OCI-LY7 (cell line): ENCODE data around the gene DDR1. TPM values are rescaled to one million over a fixed set of nuclear protein-coding genes. Genes with fewer than 3 reads are reported as not detected.

Experiments
- BruUV-seq: library from RNA; stranded (reverse); fragments of 400-500 nt; replicated peaks from 2 replicates; lab custom pipeline; 2021; lab: Mats Ljungman, UMichigan
- CTCF ChIA-PET: fragments of 300-600 bp; sonication (Branson Sonifier 250); formaldehyde crosslinking; loops from one replicate; lab custom pipeline; 2022; ENCODE audit warnings: antibody characterized with exemption; ENCODE audit not compliant: unreplicated experiment; lab: Charles Lee
- POLR2A ChIA-PET: fragments of 300-600 bp; sonication (Branson Sonifier 250); formaldehyde crosslinking; loops from one replicate; lab custom pipeline; 2022; ENCODE audit warnings: antibody characterized with exemption; lab: Charles Lee
- DNase-seq: peaks from one replicate; pipeline ENCODE4 v3.0.0-alpha.2; 2015; ENCODE audit warnings: low spot score
- H2AFZ ChIP-seq: fragments of 200-600 bp; sonication (generic), shearing (Covaris generic); 2 replicates; pipeline ENCODE4 v1.6.1; 2014; ENCODE audit warnings: mild to moderate bottlenecking, antibody characterized with exemption, low read length, moderate library complexity
- H3K27ac ChIP-seq: fragments of 200-600 bp; sonication (generic); 2 replicates; pipeline ENCODE4 v1.5.1; 2014; ENCODE audit warnings: mixed run types, low read depth, mild to moderate bottlenecking, moderate library complexity, low read length, inconsistent platforms; ENCODE audit not compliant: poor library complexity, severe bottlenecking
- H3K36me3 ChIP-seq: fragments of 200-600 bp; sonication (generic); 2 replicates; pipeline ENCODE4 v1.6.1; 2014; ENCODE audit warnings: mild to moderate bottlenecking, antibody characterized with exemption, low read length, moderate library complexity, mixed read lengths; ENCODE audit not compliant: insufficient read depth
- H3K4me1 ChIP-seq: fragments of 200-600 bp; sonication (generic); 2 replicates; pipeline ENCODE4 v1.5.1; 2014; ENCODE audit warnings: mild to moderate bottlenecking, low read length; ENCODE audit not compliant: insufficient read depth, poor library complexity, severe bottlenecking
- H3K4me2 ChIP-seq: fragments of 200-600 bp; sonication (generic); 2 replicates; pipeline ENCODE4 v1.6.1; 2014; ENCODE audit warnings: mild to moderate bottlenecking, low read length
- H3K4me3 ChIP-seq: fragments of 200-600 bp; sonication (generic); 2 replicates; pipeline ENCODE4 v1.5.1; 2014; ENCODE audit warnings: mild to moderate bottlenecking, low read depth, low read length; ENCODE audit not compliant: poor library complexity, severe bottlenecking
- H3K79me2 ChIP-seq: fragments of 200-600 bp; sonication (generic); 2 replicates; pipeline ENCODE4 v1.6.1; 2016; ENCODE audit warnings: low read depth, mild to moderate bottlenecking, low read length, moderate library complexity, mixed read lengths; ENCODE audit not compliant: insufficient read depth
- H3K9me2 ChIP-seq: fragments of 200-600 bp; sonication (generic); 2 replicates; pipeline ENCODE4 v1.6.1; 2016; ENCODE audit warnings: mild to moderate bottlenecking, low read length, mixed read lengths; ENCODE audit not compliant: insufficient read depth
- H3K9me3 ChIP-seq: fragments of 200-600 bp; sonication (generic); 2 replicates; pipeline ENCODE4 v1.6.1; 2014; ENCODE audit warnings: mild to moderate bottlenecking, mixed run types, low read length, mixed read lengths
- H4K20me1 ChIP-seq: fragments of 200-600 bp; sonication (generic); 2 replicates; pipeline ENCODE4 v1.6.1; 2014; ENCODE audit warnings: mild to moderate bottlenecking, antibody characterized with exemption, low read length, moderate library complexity, mixed read lengths; ENCODE audit not compliant: insufficient read depth
- CTCF ChIP-seq: fragments of 200-600 bp; sonication (generic); conservative IDR thresholded peaks from 2 replicates; pipeline ENCODE4 v1.5.1; 2014; ENCODE audit warnings: mild to moderate bottlenecking, antibody characterized with exemption, low read length, moderate library complexity, mixed read lengths
- EZH2phosphoT487 ChIP-seq: fragments of 200-600 bp; sonication (generic); IDR thresholded peaks from 2 replicates; pipeline ENCODE4 v1.6.1; 2018; ENCODE audit warnings: low read depth, borderline replicate concordance, mild to moderate bottlenecking, mixed run types, antibody characterized with exemption, low read length, moderate library complexity, mixed read lengths
- intact Hi-C: fragments of 100-400 bp; cut with micrococcal nuclease; formaldehyde crosslinking; loops from one replicate; pipeline ENCODE4 v1.10.0; 2022; ENCODE audit not compliant: unreplicated experiment
- total RNA-seq, 2 experiments: library from RNA; depleted of rRNA in 1 of 2; stranded (reverse); fragments of >200 nt in 1 of 2; shearing (Covaris generic) in 1 of 2; gene quantifications; 2 replicates each; pipeline ENCODE4 v1.2.3, GENCODE V29; 2014 to 2022

DDR1 gene
- total RNA-seq, 2 experiments from 2014 or later = 14.0 to 30.3 TPM

- no peaks in the 10 kb centered on the region for H3K9me3 ChIP-seq
- intact Hi-C loops = no loop called here
- no peak overlapping the region for H3K4me3 ChIP-seq
- H3K4me2 ChIP-seq = no peak overlapping the region
- H2AFZ ChIP-seq = no peak overlapping the region
- ChIA-PET POLR2A (interaction anchor here (1.0 kb wide), 1 partner anchor 13 kb away, joined by 3 read pairs; no protein-coding TSS in a partner anchor), CTCF (no interaction called here)
- no peaks in the 10 kb centered on the region for H3K4me1 ChIP-seq
- no peaks in the 10 kb centered on the region for H3K9me2 ChIP-seq
- H3K79me2 ChIP-seq = no peaks in the 10 kb centered on the region
- no peak for DNase-seq
- no peaks in the 10 kb centered on the region for H4K20me1 ChIP-seq
- peaks cover 17% of the 10 kb centered on the region; the same call in 1 of the 2 replicates for H3K36me3 ChIP-seq
- H3K27ac ChIP-seq = no peak overlapping the region
- TF ChIP-seq EZH2phosphoT487 = no peak
- no peak for TF ChIP-seq CTCF
- BruUV-seq = no TSS peak
Measured at GRCh38 chr6:30894935-30895334, 10.6 kb downstream of the DDR1 start.

GRCh38 chr6:30895343-30895742 lies 11.0 kb downstream of the DDR1 start:
- ChIA-PET CTCF (no interaction called here), POLR2A (interaction anchor here (1.0 kb wide), 1 partner anchor 12 kb away, joined by 3 read pairs; no protein-coding TSS in a partner anchor)
- H3K9me2 ChIP-seq = no peaks in the 10 kb centered on the region
- intact Hi-C loops = no loop called here
- H3K9me3 ChIP-seq = no peaks in the 10 kb centered on the region
- H3K36me3 ChIP-seq = peaks cover 15% of the 10 kb centered on the region; the same call in 1 of the 2 replicates
- H3K79me2 ChIP-seq = no peaks in the 10 kb centered on the region
- no peaks in the 10 kb centered on the region for H4K20me1 ChIP-seq
- no peak overlapping the region for H3K4me2 ChIP-seq
- H2AFZ ChIP-seq = no peak overlapping the region
- H3K4me1 ChIP-seq = no peaks in the 10 kb centered on the region
- no peak for TF ChIP-seq CTCF
- TF ChIP-seq EZH2phosphoT487 = no peak
- no peak for DNase-seq
- H3K4me3 ChIP-seq = no peak overlapping the region
- no TSS peak for BruUV-seq
- H3K27ac ChIP-seq = no peak overlapping the region

GRCh38 chr6:30896541-30896940 lies 12.2 kb downstream of the DDR1 start:
- peaks cover 14% of the 10 kb centered on the region; the same call in 1 of the 2 replicates for H3K36me3 ChIP-seq
- DNase-seq = no peak
- ChIA-PET POLR2A (no interaction called here), CTCF (interaction anchor here (0.6 to 0.7 kb wide), 2 partner anchors 11 to 12 kb away, joined by 3 read pairs; partner anchors contain the start of gene DDR1)
- no peaks in the 10 kb centered on the region for H3K79me2 ChIP-seq
- no peak overlapping the region for H3K4me3 ChIP-seq
- H3K9me3 ChIP-seq = no peaks in the 10 kb centered on the region
- no peak overlapping the region for H2AFZ ChIP-seq
- no peaks in the 10 kb centered on the region for H3K4me1 ChIP-seq
- BruUV-seq = no TSS peak
- no peaks in the 10 kb centered on the region for H4K20me1 ChIP-seq
- TF ChIP-seq CTCF = no peak
- TF ChIP-seq EZH2phosphoT487 = no peak
- H3K9me2 ChIP-seq = no peaks in the 10 kb centered on the region
- H3K4me2 ChIP-seq = no peak overlapping the region
- no peak overlapping the region for H3K27ac ChIP-seq
- intact Hi-C loops = no loop called here
